Neural cell (in vitro differentiated cells): ENCODE results near the gene NAA38.
A peak's percentile ranks its signal among the peaks of the same experiment; 100 is the strongest.

ENCODE experiments used
- CTCF ChIP-seq: fragments of 450-650 bp; IDR thresholded peaks from 2 replicates; pipeline ENCODE4 v1.5.1; 2014; ENCODE audit warnings: antibody characterized with exemption, mild to moderate bottlenecking, moderate library complexity; ENCODE audit not compliant: poor library complexity, severe bottlenecking
- POLR2AphosphoS5 ChIP-seq: IDR thresholded peaks from 2 replicates; pipeline ENCODE4 v1.6.1; 2012
- TAF1 ChIP-seq: IDR thresholded peaks from 2 replicates; pipeline ENCODE4 v1.6.1; 2012; ENCODE audit warnings: low read depth

- TF ChIP-seq POLR2AphosphoS5: peak; percentile 62
- peak; percentile 51 for TF ChIP-seq CTCF
- TF ChIP-seq TAF1: peak; percentile 21
Measured at GRCh38 chr17:7856811-7857712, at the start of gene NAA38.
